SJSA1 (cell line): ENCODE measurements around the gene SKAP2. TPM values are rescaled to one million over a fixed set of nuclear protein-coding genes. Genes with fewer than 3 reads are reported as not detected.

ENCODE experiments used
- DNase-seq, 2 experiments: peaks; one replicate each; pipeline ENCODE4 v3.0.0-alpha.2; 2015 to 2020; ENCODE audit warnings: low spot score in 2 of 2, low read depth in 1 of 2
- H3K27ac ChIP-seq: fragments of 250-450 bp; sonication (Bioruptor Pico); 2 replicates; pipeline ENCODE4 v1.5.1; 2020; ENCODE audit warnings: mild to moderate bottlenecking, moderate library complexity
- H3K27me3 ChIP-seq: fragments of 250-450 bp; sonication (Bioruptor Pico); replicated peaks from 2 replicates; pipeline ENCODE4 v1.5.1; 2020; ENCODE audit warnings: mild to moderate bottlenecking, moderate library complexity
- H3K36me3 ChIP-seq: fragments of 250-450 bp; sonication (Bioruptor Pico); 2 replicates; pipeline ENCODE4 v1.5.1; 2020; ENCODE audit warnings: mild to moderate bottlenecking
- H3K4me1 ChIP-seq: fragments of 250-450 bp; sonication (Bioruptor Pico); replicated peaks from 2 replicates; pipeline ENCODE4 v1.6.1; 2021; ENCODE audit warnings: mild to moderate bottlenecking
- H3K4me3 ChIP-seq: fragments of 250-450 bp; sonication (Bioruptor Pico); 2 replicates; pipeline ENCODE4 v1.5.1; 2020; ENCODE audit warnings: mild to moderate bottlenecking
- H3K9me3 ChIP-seq: fragments of 250-450 bp; sonication (Bioruptor Pico); replicated peaks from 2 replicates; pipeline ENCODE4 v1.5.1; 2020; ENCODE audit warnings: mild to moderate bottlenecking
- total RNA-seq: library from RNA; depleted of rRNA; stranded (reverse); fragments of >200 nt; shearing (Covaris generic); gene quantifications from 2 replicates; pipeline ENCODE4 v1.2.3, GENCODE V29; 2014

The SKAP2 gene
- total RNA-seq, 1 experiment from 2014 or later = 16.4 TPM

DNA sequence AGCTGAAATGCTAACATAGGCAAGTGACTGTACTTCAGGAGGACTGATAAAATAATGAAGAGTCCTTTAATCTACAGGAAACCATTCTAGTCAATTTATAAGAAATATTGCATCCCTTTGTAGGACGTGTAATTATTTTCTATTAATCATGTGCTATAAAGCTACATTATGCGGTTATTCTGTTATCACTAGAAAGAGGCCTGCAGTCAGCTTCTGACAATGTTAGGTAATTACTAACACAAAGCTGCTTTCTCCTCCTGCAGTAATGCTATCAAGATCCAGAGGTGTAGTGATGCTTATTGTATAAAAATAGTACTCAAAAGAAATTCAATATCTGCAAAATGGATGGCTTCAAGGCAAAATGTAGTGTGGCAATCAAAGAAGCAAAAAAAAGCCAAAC is 191.1 kb downstream of the SKAP2 start:
- Histone ChIP-seq H3K27me3 (no peaks in the 10 kb centered on the region), H3K36me3 (no peaks in the 10 kb centered on the region), H3K9me3 (no peaks in the 10 kb centered on the region), H3K27ac (no peak overlapping the region), H3K4me1 (no peaks in the 10 kb centered on the region), H3K4me3 (no peak overlapping the region)
- no peak for DNase-seq

DNA sequence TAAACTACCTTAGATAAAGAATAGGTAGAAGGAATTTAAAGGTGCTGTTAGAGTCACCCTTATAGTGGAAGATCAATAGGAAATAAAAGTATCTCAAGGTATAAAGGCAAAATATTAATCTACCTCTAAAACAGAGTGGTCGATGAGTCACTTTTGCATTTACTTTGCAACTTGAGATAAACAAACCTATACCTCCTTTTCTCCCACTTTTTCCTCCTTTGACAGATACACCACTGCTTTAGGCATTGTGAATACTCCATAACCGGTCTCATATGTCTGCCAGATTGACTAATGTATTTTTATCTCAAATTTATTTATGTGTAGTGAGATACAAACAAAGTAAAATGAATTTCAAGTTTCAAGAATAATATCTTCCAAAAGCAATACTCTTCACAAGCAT is 193.5 kb downstream of the SKAP2 start:
- DNase-seq = no peak
- no peaks in the 10 kb centered on the region for H3K27me3 ChIP-seq
- H3K4me1 ChIP-seq = no peaks in the 10 kb centered on the region
- no peak overlapping the region for H3K4me3 ChIP-seq
- H3K36me3 ChIP-seq = no peaks in the 10 kb centered on the region
- H3K9me3 ChIP-seq = no peaks in the 10 kb centered on the region
- H3K27ac ChIP-seq = no peak overlapping the region

- Histone ChIP-seq H3K4me1 (no peaks in the 10 kb centered on the region), H3K9me3 (no peaks in the 10 kb centered on the region), H3K4me3 (no peak overlapping the region), H3K36me3 (no peaks in the 10 kb centered on the region), H3K27ac (no peak overlapping the region), H3K27me3 (no peaks in the 10 kb centered on the region)
- DNase-seq = no peak
Observed at GRCh38 chr7:26670290-26670689, 194.1 kb downstream of the SKAP2 start.

DNA sequence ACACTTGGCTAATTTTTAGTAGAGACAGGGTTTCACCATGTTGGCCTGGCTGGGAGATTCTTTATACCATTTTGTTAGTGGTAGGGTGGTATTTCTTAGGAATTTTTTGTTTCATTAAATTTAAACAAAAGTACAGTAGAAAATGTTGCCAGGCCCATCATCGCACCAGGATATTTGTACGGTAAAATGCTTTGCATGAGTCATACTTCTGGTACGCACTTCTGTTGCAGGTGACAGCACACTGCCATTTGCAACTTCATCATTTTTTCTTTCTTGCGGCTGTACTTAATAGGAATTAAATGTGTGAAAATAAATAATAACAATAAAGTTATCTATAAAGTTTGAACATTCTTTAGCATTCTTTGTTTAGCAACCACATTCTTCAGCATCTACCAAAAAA is 195.6 kb downstream of the SKAP2 start:
- H3K4me3 ChIP-seq = no peak overlapping the region
- no peak overlapping the region for H3K27ac ChIP-seq
- no peaks in the 10 kb centered on the region for H3K9me3 ChIP-seq
- H3K27me3 ChIP-seq = peaks cover 6% of the 10 kb centered on the region; the same call in 1 of the 2 replicates
- no peak for DNase-seq
- H3K4me1 ChIP-seq = no peaks in the 10 kb centered on the region
- H3K36me3 ChIP-seq = no peaks in the 10 kb centered on the region

- Histone ChIP-seq H3K4me3 (no peak overlapping the region), H3K36me3 (no peaks in the 10 kb centered on the region), H3K9me3 (no peaks in the 10 kb centered on the region), H3K4me1 (no peaks in the 10 kb centered on the region), H3K27me3 (peaks cover 6% of the 10 kb centered on the region; the same call in 1 of the 2 replicates), H3K27ac (no peak overlapping the region)
- peak; percentile 61 to 75 for DNase-seq
Observed at GRCh38 chr7:26667514-26668133, 196.8 kb downstream of the SKAP2 start.

GRCh38 chr7:26664735-26665416 is 199.5 kb downstream of the SKAP2 start:
- no peak for DNase-seq

DNA sequence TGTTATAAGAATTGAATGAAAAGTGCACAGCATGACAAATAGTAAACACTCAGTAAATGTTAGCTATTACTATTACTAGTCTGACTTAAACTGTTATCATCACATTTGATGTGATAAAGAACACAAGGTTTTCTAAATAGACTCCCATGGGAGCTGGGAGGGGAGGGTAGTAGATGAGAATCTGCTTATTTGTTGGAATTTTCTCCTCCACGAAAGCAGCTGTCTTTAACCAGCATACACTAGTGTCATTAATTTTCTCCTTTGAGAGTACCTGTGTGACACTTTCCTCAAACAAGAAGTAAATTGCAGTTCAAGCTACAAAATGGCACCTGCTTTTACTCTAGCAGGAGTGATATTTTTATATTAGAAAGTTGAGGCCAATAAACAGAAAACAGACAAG is 200.1 kb downstream of the SKAP2 start:
- Histone ChIP-seq H3K27me3 (peaks cover 13% of the 10 kb centered on the region; the same call in 1 of the 2 replicates), H3K9me3 (no peaks in the 10 kb centered on the region), H3K4me1 (no peaks in the 10 kb centered on the region), H3K36me3 (no peaks in the 10 kb centered on the region), H3K4me3 (no peak overlapping the region), H3K27ac (no peak overlapping the region)
- no peak for DNase-seq

More at GRCh38 chr7:26664735-26665416, 199.5 kb downstream of the SKAP2 start:
- peaks cover 9% of the 10 kb centered on the region; the same call in 1 of the 2 replicates for H3K27me3 ChIP-seq
- no peaks in the 10 kb centered on the region for H3K4me1 ChIP-seq
- no peaks in the 10 kb centered on the region for H3K36me3 ChIP-seq
- no peaks in the 10 kb centered on the region for H3K9me3 ChIP-seq
- H3K27ac ChIP-seq = no peak overlapping the region
- no peak overlapping the region for H3K4me3 ChIP-seq

GRCh38 chr7:26663874-26664273 is 200.5 kb downstream of the SKAP2 start:
- DNase-seq = no peak
- no peak overlapping the region for H3K27ac ChIP-seq
- no peaks in the 10 kb centered on the region for H3K9me3 ChIP-seq
- H3K4me1 ChIP-seq = no peaks in the 10 kb centered on the region
- no peaks in the 10 kb centered on the region for H3K36me3 ChIP-seq
- no peak overlapping the region for H3K4me3 ChIP-seq
- peaks cover 17% of the 10 kb centered on the region; the same call in 1 of the 2 replicates for H3K27me3 ChIP-seq

DNA sequence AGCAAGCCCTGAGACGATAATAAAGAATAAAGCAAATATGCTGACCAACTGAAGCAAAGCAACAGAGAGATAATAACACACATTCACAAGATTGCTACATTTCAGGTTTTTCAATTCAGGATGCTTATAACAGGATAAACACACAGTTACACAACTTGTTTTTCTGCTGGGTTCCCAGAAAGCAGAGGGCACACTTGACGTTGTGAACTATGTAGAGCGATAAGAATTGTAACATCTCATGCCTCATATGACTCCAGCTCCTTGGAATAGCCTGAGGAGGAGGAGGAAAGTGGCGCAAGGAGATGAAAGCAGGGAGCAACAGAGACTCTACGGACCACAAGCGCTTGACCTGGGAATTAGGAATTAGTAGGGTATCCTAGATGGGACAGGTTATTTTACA is 201.7 kb downstream of the SKAP2 start:
- Histone ChIP-seq H3K4me3 (no peak overlapping the region), H3K27ac (no peak overlapping the region), H3K27me3 (peaks cover 26% of the 10 kb centered on the region), H3K9me3 (no peaks in the 10 kb centered on the region), H3K4me1 (no peaks in the 10 kb centered on the region), H3K36me3 (no peaks in the 10 kb centered on the region)
- DNase-seq = no peak

DNA sequence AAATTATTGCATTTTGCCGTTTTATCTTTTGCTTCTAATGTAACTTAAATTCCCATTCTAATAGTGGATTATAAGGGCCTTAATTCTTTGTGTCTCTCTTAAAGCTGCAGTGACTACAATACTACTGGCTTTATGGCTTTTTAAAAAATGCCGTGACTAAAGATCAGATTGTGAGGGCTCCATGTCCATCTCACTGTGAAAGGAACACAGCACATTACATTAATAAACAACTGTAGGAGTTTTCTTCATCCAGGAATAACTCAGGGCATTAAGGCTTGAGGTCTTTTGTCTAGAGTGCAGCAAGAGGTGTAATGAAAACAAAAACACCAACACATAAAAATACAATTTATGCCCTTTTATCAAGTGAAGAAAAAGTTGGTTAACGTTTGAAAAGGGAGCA is 205.3 kb downstream of the SKAP2 start:
- no peak overlapping the region for H3K4me3 ChIP-seq
- H3K27ac ChIP-seq = no peak overlapping the region
- H3K36me3 ChIP-seq = no peaks in the 10 kb centered on the region
- H3K9me3 ChIP-seq = no peaks in the 10 kb centered on the region
- no peak for DNase-seq
- no peaks in the 10 kb centered on the region for H3K4me1 ChIP-seq
- H3K27me3 ChIP-seq = peaks cover 39% of the 10 kb centered on the region

- DNase-seq = no peak
- Histone ChIP-seq H3K27me3 (peaks cover 41% of the 10 kb centered on the region), H3K9me3 (no peaks in the 10 kb centered on the region), H3K27ac (no peak overlapping the region), H3K36me3 (no peaks in the 10 kb centered on the region), H3K4me3 (no peak overlapping the region), H3K4me1 (no peaks in the 10 kb centered on the region)
Observed at GRCh38 chr7:26658389-26659084, 205.9 kb downstream of the SKAP2 start.

DNA sequence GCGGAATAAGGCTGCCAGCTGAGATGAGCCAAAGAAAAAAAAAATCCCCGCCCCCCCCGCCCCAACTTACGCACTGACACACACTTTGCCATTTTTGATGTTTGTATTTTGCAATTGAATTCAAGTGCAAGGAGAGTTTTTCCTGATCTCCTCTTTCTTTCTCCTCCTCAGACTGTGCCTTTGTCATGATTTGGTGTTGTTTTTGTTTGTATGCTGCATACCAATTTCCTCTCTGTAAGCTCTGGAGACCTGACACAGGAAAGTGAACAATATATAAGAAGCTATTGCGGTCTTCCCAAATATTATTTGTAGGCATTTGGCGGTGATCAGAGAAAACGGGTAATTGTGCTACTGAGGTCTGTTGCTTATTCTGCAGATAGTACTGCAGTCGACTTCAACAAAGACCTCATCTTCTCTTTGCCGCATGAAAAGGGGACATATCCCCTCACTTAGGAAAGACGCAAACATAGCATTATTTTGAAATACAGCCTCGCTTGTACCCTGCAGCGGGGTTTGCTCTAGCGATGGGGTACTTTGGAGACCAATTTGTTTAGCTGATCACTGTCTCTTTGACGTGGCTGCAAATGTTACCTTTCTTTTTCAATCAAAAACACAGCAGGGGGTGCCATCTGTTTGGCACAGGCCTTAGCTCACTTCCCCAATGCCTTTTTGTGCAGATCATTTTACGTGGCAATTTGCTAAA is 206.6 kb downstream of the SKAP2 start:
- no peak for DNase-seq
- Histone ChIP-seq H3K9me3 (no peaks in the 10 kb centered on the region), H3K4me1 (no peaks in the 10 kb centered on the region), H3K27me3 (peaks cover 41% of the 10 kb centered on the region), H3K36me3 (no peaks in the 10 kb centered on the region), H3K4me3 (no peak overlapping the region), H3K27ac (no peak overlapping the region)

- H3K9me3 ChIP-seq = no peaks in the 10 kb centered on the region
- no peak overlapping the region for H3K4me3 ChIP-seq
- DNase-seq = no peak
Observed at GRCh38 chr7:26657206-26657641, 207.2 kb downstream of the SKAP2 start.

More at GRCh38 chr7:26657206-26657641, 207.2 kb downstream of the SKAP2 start:
- H3K27me3 ChIP-seq = peaks cover 41% of the 10 kb centered on the region
- no peaks in the 10 kb centered on the region for H3K36me3 ChIP-seq
- no peak overlapping the region for H3K27ac ChIP-seq
- no peaks in the 10 kb centered on the region for H3K4me1 ChIP-seq
